MCF 10A (cell line): ENCODE measurements around the gene KLF13. TPM values are rescaled to one million over a fixed set of nuclear protein-coding genes. Genes with fewer than 3 reads are reported as not detected.

ENCODE experiments used
- BruUV-seq: library from RNA; stranded (reverse); fragments of 400-500 nt; replicated peaks from 2 replicates; lab custom pipeline; 2021; lab: Mats Ljungman, UMichigan
- CTCF ChIA-PET: fragments of 300-600 bp; sonication (Branson Sonifier 250); formaldehyde crosslinking; extraction: SDS; loops from one replicate; lab custom pipeline; 2021; ENCODE audit warnings: antibody characterized with exemption, inconsistent platforms; lab: Yijun Ruan, JAX
- POLR2A ChIA-PET: fragments of 300-600, 350-650 bp; sonication (Branson Sonifier 250); formaldehyde crosslinking; extraction: SDS; loops from one replicate; lab custom pipeline; 2020; ENCODE audit warnings: antibody characterized with exemption, inconsistent platforms; lab: Yijun Ruan, JAX
- DNase-seq: peaks from one replicate; pipeline ENCODE4 v3.0.0-alpha.2; 2018; ENCODE audit not compliant: unreplicated experiment
- H3K27ac Mint-ChIP-seq: one replicate; pipeline ENCODE4 v1.8.0; 2022; ENCODE audit warnings: mild to moderate bottlenecking, low read depth, mixed read lengths; ENCODE audit not compliant: unreplicated experiment
- H3K27me3 Mint-ChIP-seq: one replicate; pipeline ENCODE4 v1.8.0; 2022; ENCODE audit warnings: mixed read lengths; ENCODE audit not compliant: insufficient read depth, unreplicated experiment
- H3K36me3 Mint-ChIP-seq: one replicate; pipeline ENCODE4 v1.8.0; 2022; ENCODE audit warnings: mild to moderate bottlenecking, moderate library complexity, mixed read lengths; ENCODE audit not compliant: insufficient read depth, unreplicated experiment
- H3K4me1 Mint-ChIP-seq: one replicate; pipeline ENCODE4 v1.8.0; 2022; ENCODE audit warnings: mixed read lengths; ENCODE audit not compliant: insufficient read depth, unreplicated experiment
- H3K4me3 Mint-ChIP-seq: one replicate; pipeline ENCODE4 v1.8.0; 2022; ENCODE audit warnings: mild to moderate bottlenecking, moderate library complexity, mixed read lengths; ENCODE audit not compliant: unreplicated experiment
- H3K9me3 Mint-ChIP-seq: one replicate; pipeline ENCODE4 v1.8.0; 2022; ENCODE audit warnings: mixed read lengths; ENCODE audit not compliant: unreplicated experiment
- CTCF ChIP-seq: fragments of 200-600 bp; IDR thresholded peaks from one replicate; pipeline ENCODE4 v1.8.0; 2022; ENCODE audit warnings: antibody characterized with exemption, mild to moderate bottlenecking; ENCODE audit not compliant: unreplicated experiment
- intact Hi-C: fragments of 100-400 bp; cut with micrococcal nuclease; formaldehyde crosslinking; loops from 2 replicates; pipeline ENCODE4 v1.14.1; 2022
- total RNA-seq: library from RNA; stranded (reverse); gene quantifications from 2 replicates; pipeline ENCODE4 v1.2.3, GENCODE V29; 2022

KLF13 gene
- total RNA-seq, 1 experiment from 2014 or later: 83.1 TPM

GRCh38 chr15:31396881-31397560 lies 70.4 kb downstream of the KLF13 start:
- CTCF ChIA-PET: interaction anchor here (0.5 to 4.9 kb wide), 15 partner anchors 9 to 1661 kb away, joined by 3 to 37 read pairs (median 4); no protein-coding TSS in a partner anchor
- Mint-ChIP-seq H3K9me3 (no peaks in the 10 kb centered on the region), H3K27me3 (no peaks in the 10 kb centered on the region), H3K4me3 (no peak overlapping the region), H3K27ac (peak overlapping the region; percentile 87), H3K36me3 (no peaks in the 10 kb centered on the region), H3K4me1 (peaks cover 44% of the 10 kb centered on the region)
- intact Hi-C loops: no loop called here
- BruUV-seq: no TSS peak
- no peak for TF ChIP-seq CTCF
- POLR2A ChIA-PET: interaction anchor here (0.6 to 5.7 kb wide), 10 partner anchors 9 to 182 kb away, joined by 3 to 34 read pairs (median 5); partner anchors contain the start of gene KLF13
- peak; percentile 96 for DNase-seq

GRCh38 chr15:31397851-31398661 lies 71.4 kb downstream of the KLF13 start:
- peak; percentile 57 for DNase-seq
- ChIA-PET POLR2A (interaction anchor here (0.6 to 5.7 kb wide), 12 partner anchors 8 to 91 kb away, joined by 3 to 34 read pairs (median 6); partner anchors contain the start of gene KLF13), CTCF (interaction anchor here (0.6 to 4.9 kb wide), 14 partner anchors 8 to 201 kb away, joined by 3 to 37 read pairs (median 3); no protein-coding TSS in a partner anchor)
- no peaks in the 10 kb centered on the region for H3K27me3 Mint-ChIP-seq
- no peaks in the 10 kb centered on the region for H3K36me3 Mint-ChIP-seq
- peak overlapping the region; percentile 87 for H3K27ac Mint-ChIP-seq
- H3K4me1 Mint-ChIP-seq: peaks cover 44% of the 10 kb centered on the region
- H3K9me3 Mint-ChIP-seq: no peaks in the 10 kb centered on the region
- TSS peak; percentile 75 for BruUV-seq
- H3K4me3 Mint-ChIP-seq: no peak overlapping the region
- intact Hi-C loops: no loop called here
- TF ChIP-seq CTCF: no peak

- no TSS peak for BruUV-seq
- intact Hi-C loops: no loop called here
- peak; percentile 61 for DNase-seq
- no peak for TF ChIP-seq CTCF
- H3K27me3 Mint-ChIP-seq: no peaks in the 10 kb centered on the region
- peaks cover 1% of the 10 kb centered on the region for H3K9me3 Mint-ChIP-seq
- peaks cover 44% of the 10 kb centered on the region for H3K4me1 Mint-ChIP-seq
- no peak overlapping the region for H3K4me3 Mint-ChIP-seq
- H3K27ac Mint-ChIP-seq: no peak overlapping the region
- ChIA-PET POLR2A (interaction anchor here (0.6 to 5.7 kb wide), 10 partner anchors 9 to 90 kb away, joined by 3 to 34 read pairs (median 6); partner anchors contain the start of gene KLF13), CTCF (interaction anchor here (0.6 to 4.9 kb wide), 10 partner anchors 17 to 202 kb away, joined by 3 to 37 read pairs (median 3); no protein-coding TSS in a partner anchor)
- no peaks in the 10 kb centered on the region for H3K36me3 Mint-ChIP-seq
These were observed 72.2 kb downstream of the KLF13 start for GRCh38 chr15:31398677-31399301.
